HG03108 (cell line): Measurements from ENCODE around the gene TAS2R1.
"Not testable (repeated sequence)": the region's sequence is repeated elsewhere in the genome, so short reads cannot be mapped to it uniquely, and the experiment has no call there.

Experiments used
- ATAC-seq: cut with Tn5 transposase; IDR thresholded peaks from one replicate; pipeline ENCODE4 v1.9.1; 2021; ENCODE audit warnings: moderate library complexity; ENCODE audit not compliant: unreplicated experiment

The TAS2R1 gene

GRCh38 chr5:9623661-9624060 lies 6.5 kb downstream of the TAS2R1 start:
- no peak for ATAC-seq

- ATAC-seq: no peak
Observed at GRCh38 chr5:9622971-9623421, 7.2 kb downstream of the TAS2R1 start.

GRCh38 chr5:9621379-9621903 lies 8.7 kb downstream of the TAS2R1 start:
- ATAC-seq: no peak

GRCh38 chr5:9619331-9620092 lies 10.6 kb downstream of the TAS2R1 start:
- ATAC-seq: no peak

GRCh38 chr5:9617739-9618504 lies 12.2 kb downstream of the TAS2R1 start:
- ATAC-seq: no peak

- ATAC-seq: no peak
Observed at GRCh38 chr5:9617221-9617620, 12.9 kb downstream of the TAS2R1 start.

- no peak for ATAC-seq
Observed at GRCh38 chr5:9615331-9615730, 14.8 kb downstream of the TAS2R1 start.

GRCh38 chr5:9613360-9613759 lies 16.8 kb downstream of the TAS2R1 start:
- no peak for ATAC-seq

GRCh38 chr5:9610969-9611368 lies 19.2 kb downstream of the TAS2R1 start:
- ATAC-seq: no peak

- ATAC-seq: no peak
Observed at GRCh38 chr5:9610364-9610763, 19.8 kb downstream of the TAS2R1 start.

GRCh38 chr5:9608093-9608492 lies 22.1 kb downstream of the TAS2R1 start:
- no peak for ATAC-seq

- no peak for ATAC-seq
Observed at GRCh38 chr5:9605041-9605838, 24.9 kb downstream of the TAS2R1 start.

GRCh38 chr5:9604416-9604815 lies 25.7 kb downstream of the TAS2R1 start:
- ATAC-seq: no peak

GRCh38 chr5:9601055-9601739 lies 29.0 kb downstream of the TAS2R1 start:
- ATAC-seq: no peak

GRCh38 chr5:9599391-9599790 lies 30.8 kb downstream of the TAS2R1 start:
- no peak for ATAC-seq

- not testable (repeated sequence) for ATAC-seq
Observed at GRCh38 chr5:9598329-9598728, 31.8 kb downstream of the TAS2R1 start.

GRCh38 chr5:9597322-9597721 lies 32.8 kb downstream of the TAS2R1 start:
- not testable (repeated sequence) for ATAC-seq

GRCh38 chr5:9596824-9597223 lies 33.3 kb downstream of the TAS2R1 start:
- no peak for ATAC-seq

- no peak for ATAC-seq
Observed at GRCh38 chr5:9596171-9596780, 33.9 kb downstream of the TAS2R1 start.

GRCh38 chr5:9594913-9595312 lies 35.2 kb downstream of the TAS2R1 start:
- no peak for ATAC-seq
